ENCODE results near the gene GNA15. TPM values are rescaled to one million over a fixed set of nuclear protein-coding genes. Genes with fewer than 3 reads are reported as not detected.

Gene GNA15
- total and polyA plus RNA-seq, 2 of the 8 experiments (the other 6 are each of a cell fraction or from before 2014, with no cell fraction given): 0.26 to 0.45 TPM

GRCh38 chr19:3121821-3122511, 13.9 kb upstream of the GNA15 start (continued):
- TF ChIP-seq NANOG (IDR thresholded peaks at IDR 0.05; ENCODE audit: insufficient read depth, low read depth, low read length, poor library complexity, severe bottlenecking) (no peak), MAFK (IDR thresholded peaks at IDR 0.05; ENCODE audit: low read depth, low read length) (no peak)
